ENCODE data around the gene EIF2B4.
"Not testable (repeated sequence)": the region's sequence is repeated elsewhere in the genome, so short reads cannot be mapped to it uniquely, and the experiment has no call there.

Gene EIF2B4

DNA sequence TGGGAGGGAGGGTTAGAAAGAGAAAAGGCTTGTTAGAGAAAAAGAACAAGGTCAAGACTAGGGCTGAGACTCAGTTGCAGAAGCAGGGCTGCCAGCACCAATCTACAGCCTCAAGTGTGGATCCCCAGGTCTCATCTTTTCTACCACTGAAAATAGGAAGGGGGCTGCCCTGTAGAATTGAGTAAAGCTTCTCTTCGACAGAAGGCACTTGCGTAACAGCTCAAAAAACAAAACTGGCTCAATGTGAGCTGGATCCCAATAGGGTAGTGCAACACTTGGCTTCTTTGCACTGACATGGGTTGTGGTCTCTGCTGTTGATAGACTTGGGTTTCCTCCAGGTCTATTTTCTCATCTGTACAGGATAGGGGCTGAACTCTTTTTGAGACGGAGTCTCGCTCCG is 45.4 kb downstream of the EIF2B4 start:
- TF ChIP-seq, protein P1, sequence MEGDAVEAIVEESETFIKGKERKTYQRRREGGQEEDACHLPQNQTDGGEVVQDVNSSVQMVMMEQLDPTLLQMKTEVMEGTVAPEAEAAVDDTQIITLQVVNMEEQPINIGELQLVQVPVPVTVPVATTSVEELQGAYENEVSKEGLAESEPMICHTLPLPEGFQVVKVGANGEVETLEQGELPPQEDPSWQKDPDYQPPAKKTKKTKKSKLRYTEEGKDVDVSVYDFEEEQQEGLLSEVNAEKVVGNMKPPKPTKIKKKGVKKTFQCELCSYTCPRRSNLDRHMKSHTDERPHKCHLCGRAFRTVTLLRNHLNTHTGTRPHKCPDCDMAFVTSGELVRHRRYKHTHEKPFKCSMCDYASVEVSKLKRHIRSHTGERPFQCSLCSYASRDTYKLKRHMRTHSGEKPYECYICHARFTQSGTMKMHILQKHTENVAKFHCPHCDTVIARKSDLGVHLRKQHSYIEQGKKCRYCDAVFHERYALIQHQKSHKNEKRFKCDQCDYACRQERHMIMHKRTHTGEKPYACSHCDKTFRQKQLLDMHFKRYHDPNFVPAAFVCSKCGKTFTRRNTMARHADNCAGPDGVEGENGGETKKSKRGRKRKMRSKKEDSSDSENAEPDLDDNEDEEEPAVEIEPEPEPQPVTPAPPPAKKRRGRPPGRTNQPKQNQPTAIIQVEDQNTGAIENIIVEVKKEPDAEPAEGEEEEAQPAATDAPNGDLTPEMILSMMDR (IDR thresholded peaks at IDR 0.05; ENCODE audit: extremely low read depth, missing control alignments), result no peak

DNA sequence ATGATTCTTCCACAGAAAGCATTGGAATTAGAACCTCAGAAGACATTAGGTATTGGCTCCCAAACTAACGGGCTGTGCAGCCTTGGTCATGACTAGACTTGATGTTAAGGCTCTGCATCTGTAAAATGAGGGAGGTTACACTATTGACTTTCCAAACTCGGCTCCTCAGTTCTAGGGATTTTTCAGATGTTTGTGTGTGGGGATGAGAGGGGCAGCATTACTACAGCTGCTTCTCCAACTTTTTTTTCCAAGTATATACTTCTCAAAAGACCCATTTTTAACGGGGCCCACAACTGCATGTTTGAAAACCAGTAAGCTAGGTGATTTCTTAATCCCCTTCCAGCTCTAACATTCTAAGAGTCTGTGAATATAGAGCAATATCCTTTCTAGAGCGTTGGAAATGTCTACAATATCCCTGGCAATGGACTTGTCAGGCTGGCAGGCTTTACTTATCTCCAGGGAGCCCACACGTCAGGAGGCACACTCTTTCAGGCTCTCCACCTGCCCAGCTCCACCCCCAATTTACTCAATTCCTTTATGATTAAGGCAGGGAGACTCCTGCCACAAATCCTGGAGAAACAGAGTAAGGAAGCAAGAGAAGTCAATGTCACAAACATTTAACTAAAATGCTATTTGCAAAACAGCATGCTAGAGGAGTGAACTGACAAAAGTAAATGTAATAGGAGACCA is 46.4 kb downstream of the EIF2B4 start:
- no peak for DNase-seq (ENCODE audit: low spot score)

More for the DNA sequence above, 45.4 kb downstream of the EIF2B4 start:
- no peak for DNase-seq (ENCODE audit: low spot score)

DNA sequence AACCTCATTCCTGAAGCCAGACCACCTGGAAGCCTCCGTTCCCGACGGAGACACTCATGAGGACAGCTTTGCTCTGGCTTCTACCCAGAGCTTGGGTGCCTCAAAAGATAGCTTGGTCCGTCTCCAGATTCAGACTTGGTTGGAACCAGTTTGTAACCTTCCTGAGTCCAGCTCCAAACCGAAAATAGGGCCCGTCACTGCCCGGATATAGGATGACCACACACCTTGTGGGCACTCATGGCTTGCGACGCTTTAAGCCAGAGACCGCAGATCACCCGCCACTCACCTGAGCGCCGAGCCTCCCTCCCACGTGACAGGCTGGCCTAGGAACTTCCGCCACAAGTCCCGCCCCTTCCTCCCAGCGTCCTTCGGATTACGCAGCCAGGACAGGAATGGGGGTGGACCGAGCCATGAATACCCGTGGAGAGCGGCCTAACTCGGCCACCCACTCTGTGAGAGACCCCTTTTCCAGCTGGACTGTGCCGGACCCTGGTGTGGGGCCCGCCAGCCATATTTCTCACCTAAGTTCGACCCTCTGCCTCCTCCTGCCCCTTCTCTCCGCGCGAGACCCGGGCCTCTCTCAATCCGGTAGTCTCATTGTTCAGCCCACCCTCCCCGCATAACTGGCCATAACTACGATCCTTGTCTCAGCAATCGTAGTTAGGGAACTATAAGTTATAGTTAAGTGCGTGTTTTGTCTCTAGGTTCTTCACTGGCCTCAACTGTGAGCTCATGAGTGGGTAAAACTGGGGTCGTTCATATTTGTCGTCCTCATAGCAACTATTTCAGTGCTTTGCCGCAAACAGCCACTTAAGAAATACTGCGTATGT is 47.2 kb downstream of the EIF2B4 start, which contains the start of gene MPV17:
Gene MPV17 (minus strand): TSS at position 332 of the 830 bp plus-strand sequence. CDS start 580 bp downstream, outside the sequence.
- TF ChIP-seq, protein P1 (IDR thresholded peaks at IDR 0.05; ENCODE audit: extremely low read depth, missing control alignments), result no peak
- DNase-seq (ENCODE audit: low spot score), result peak; percentile 93

More for the DNA sequence above, 46.4 kb downstream of the EIF2B4 start:
- TF ChIP-seq, protein P1 (IDR thresholded peaks at IDR 0.05; ENCODE audit: extremely low read depth, missing control alignments), result no peak

DNA sequence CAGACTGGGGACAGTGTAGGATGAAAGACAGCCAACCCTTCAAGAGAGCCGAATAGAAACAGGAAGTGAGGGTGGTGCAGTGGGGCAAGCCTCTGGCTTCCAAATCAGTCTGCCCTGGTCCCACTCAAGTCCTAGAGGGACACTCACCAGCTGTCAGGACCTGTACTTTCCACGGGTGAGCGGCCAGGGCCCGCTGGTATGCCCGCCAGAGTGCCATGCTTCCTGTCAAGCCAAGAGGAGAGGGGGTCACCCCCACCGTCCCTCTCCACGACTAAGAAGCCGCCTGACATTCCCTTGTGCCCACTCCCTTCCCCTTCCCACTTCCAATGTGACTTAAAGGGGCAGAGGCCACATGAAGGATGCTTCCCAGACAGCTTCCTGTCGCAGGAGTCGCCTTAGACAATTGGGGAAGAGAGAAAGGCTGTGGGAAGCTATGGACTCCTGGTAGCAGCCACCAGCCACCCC is 47.8 kb downstream of the EIF2B4 start:
- TF ChIP-seq, protein P1 (IDR thresholded peaks at IDR 0.05; ENCODE audit: extremely low read depth, missing control alignments), result no peak
- no peak for DNase-seq (ENCODE audit: low spot score)

DNA sequence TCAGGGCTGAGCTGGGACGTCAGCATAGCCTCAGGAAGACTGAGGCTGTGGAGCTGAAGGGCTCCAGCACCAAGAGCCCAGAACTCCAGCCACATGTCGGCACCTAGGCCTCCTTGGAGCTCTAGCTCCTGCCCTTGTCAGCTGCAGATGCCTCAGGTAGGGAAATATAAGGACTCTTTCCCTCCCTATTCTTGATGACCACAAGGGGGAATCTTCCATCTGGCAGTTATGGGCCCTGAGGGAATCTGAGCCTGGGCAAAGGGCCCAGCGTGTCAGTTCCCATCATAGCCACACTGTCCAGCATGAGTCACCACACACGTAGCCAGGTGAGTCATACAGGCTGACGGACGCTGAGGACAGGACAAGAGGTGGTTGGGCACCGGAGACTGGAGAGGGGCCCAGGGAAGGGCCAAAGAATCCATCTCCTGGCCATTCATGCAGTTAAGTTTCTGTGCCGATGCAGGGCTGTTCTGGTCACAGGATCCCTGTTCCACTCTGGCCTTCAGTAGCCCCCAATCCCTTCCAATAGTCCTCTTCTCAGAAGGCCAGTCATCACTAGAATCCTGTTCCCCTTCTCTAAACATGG is 49.1 kb downstream of the EIF2B4 start:
- TF ChIP-seq, protein P1 (IDR thresholded peaks at IDR 0.05; ENCODE audit: extremely low read depth, missing control alignments), result no peak
- DNase-seq (ENCODE audit: low spot score), result no peak

DNA sequence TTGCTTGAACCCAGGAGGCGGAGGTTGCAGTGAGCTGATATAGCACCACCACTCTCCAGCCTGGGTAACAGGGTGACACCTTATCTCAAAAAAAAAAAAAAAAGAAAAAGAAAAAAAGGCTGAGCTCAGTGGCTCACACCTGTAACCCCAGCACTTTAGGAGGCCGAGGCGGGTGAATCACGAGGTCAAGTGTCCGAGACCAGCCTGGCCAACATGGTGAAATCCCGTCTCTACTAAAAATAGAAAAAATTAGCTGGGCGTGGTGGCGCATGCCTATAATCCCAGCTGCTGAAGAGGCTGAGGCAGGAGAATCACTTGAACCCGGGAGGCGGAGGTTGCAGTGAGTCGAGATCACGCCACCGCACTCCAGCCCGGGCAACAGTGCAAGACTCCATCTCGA is 50.3 kb downstream of the EIF2B4 start:
- not testable (repeated sequence) for DNase-seq (ENCODE audit: low spot score)

DNA sequence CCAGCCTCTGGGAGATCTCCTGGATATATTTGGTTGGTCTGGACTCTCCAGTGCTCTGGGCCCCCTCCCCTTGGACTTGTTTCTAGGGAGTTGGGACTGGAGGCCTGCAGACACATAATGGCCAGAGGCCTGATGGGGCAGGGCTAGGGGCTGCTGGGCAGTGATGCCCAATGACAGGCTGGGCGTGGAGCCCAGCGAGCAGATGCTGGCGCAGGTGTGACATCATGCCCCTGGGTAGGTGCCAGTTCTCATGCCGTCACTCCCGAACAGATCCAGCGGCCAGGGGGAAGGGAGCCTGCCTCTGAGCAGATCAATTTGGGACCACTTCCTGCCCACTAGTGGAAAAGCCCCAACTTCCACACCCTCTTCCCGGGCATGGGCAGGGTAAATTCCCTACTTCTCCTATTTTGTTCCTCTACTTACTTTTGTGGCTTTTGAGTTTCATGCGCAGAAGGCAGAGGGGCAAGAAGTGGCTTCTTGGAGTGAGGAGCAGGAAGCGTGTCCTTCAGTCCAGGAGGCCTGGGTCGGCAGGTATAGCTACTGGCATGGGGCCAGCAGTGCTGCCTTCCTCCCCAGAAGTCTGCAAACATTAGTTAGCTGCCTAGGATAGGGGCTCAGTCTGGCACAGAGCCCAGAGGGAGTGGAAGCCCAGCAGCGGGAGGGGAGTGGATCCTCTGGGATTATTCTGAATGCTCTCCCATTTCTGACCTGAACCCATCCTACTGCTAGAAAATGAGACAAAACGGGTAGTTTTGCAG is 53.3 kb downstream of the EIF2B4 start:
- no peak for DNase-seq (ENCODE audit: low spot score)

More for the DNA sequence above, 53.3 kb downstream of the EIF2B4 start:
- TF ChIP-seq, protein P1 (IDR thresholded peaks at IDR 0.05; ENCODE audit: extremely low read depth, missing control alignments), result no peak
